CD4-positive, alpha-beta T cell (primary cell): ENCODE measurements around the gene KCNN3. TPM values are rescaled to one million over a fixed set of nuclear protein-coding genes. Genes with fewer than 3 reads are reported as not detected.

Source experiments
- ATAC-seq: fragments of 200-7000 bp; cut with Tn5 transposase; one replicate; pipeline ENCODE4 v1.10.0; 2022; ENCODE audit warnings: mild to moderate bottlenecking; ENCODE audit not compliant: poor library complexity
- CTCF ChIA-PET: fragments of 350-600 bp; sonication (Branson Sonifier 250); formaldehyde crosslinking; loops from one replicate; lab custom pipeline; 2021; ENCODE audit warnings: antibody characterized with exemption, inconsistent platforms; lab: Charles Lee
- POLR2A ChIA-PET: fragments of 350-600 bp; sonication (Branson Sonifier 250); formaldehyde crosslinking; loops from one replicate; lab custom pipeline; 2021; ENCODE audit warnings: antibody characterized with exemption, inconsistent platforms; lab: Charles Lee
- DNase-seq, 14 experiments: peaks; one replicate each; pipeline ENCODE4 v3.0.0-alpha.2; 2013 to 2020; ENCODE audit warnings: mixed read lengths in 2 of 14
- H3K27ac ChIP-seq, 2 donors: one replicate each; pipeline versions ENCODE4 v1.5.1 to v1.7.0; 2013; ENCODE audit warnings: low read length in 2 of 2, low read depth in 1 of 2, mild to moderate bottlenecking in 1 of 2
- H3K27me3 ChIP-seq, 2 experiments: 1 replicate in 1 of 2; 2 replicates in 1 of 2; pipeline versions ENCODE4 v1.6.1 to v1.7.0; 2013; ENCODE audit warnings: low read length in 2 of 2, control low read depth in 1 of 2, mild to moderate bottlenecking in 1 of 2, moderate library complexity in 1 of 2; ENCODE audit not compliant: insufficient read depth in 2 of 2, control insufficient read depth in 1 of 2
- H3K36me3 ChIP-seq: one replicate; pipeline ENCODE4 v1.6.1; 2013; ENCODE audit warnings: low read length, control low read depth; ENCODE audit not compliant: insufficient read depth
- H3K4me1 ChIP-seq: one replicate; pipeline ENCODE4 v1.6.1; 2013; ENCODE audit warnings: low read length, control low read depth; ENCODE audit not compliant: insufficient read depth
- H3K4me3 ChIP-seq: one replicate; pipeline ENCODE4 v1.5.1; 2013; ENCODE audit warnings: mild to moderate bottlenecking, low read length, moderate library complexity
- H3K9me3 ChIP-seq, 2 experiments: 1 replicate in 1 of 2; 2 replicates in 1 of 2; pipeline versions ENCODE4 v1.6.1 to v1.7.0; 2013; ENCODE audit warnings: low read length in 2 of 2, mild to moderate bottlenecking in 2 of 2, control low read depth in 1 of 2, moderate library complexity in 1 of 2; ENCODE audit not compliant: control insufficient read depth in 1 of 2, insufficient read depth in 1 of 2
- H3K27ac Mint-ChIP-seq: one replicate; pipeline ENCODE4 v1.8.0; 2020; ENCODE audit warnings: mixed read lengths
- H3K27me3 Mint-ChIP-seq: one replicate; pipeline ENCODE4 v1.8.0; 2021; ENCODE audit warnings: mixed read lengths
- H3K36me3 Mint-ChIP-seq: one replicate; pipeline ENCODE4 v1.8.0; 2021; ENCODE audit warnings: low read depth, mixed read lengths
- H3K4me1 Mint-ChIP-seq: one replicate; pipeline ENCODE4 v1.8.0; 2021; ENCODE audit warnings: low read depth, mixed read lengths
- H3K4me3 Mint-ChIP-seq: one replicate; pipeline ENCODE4 v1.8.0; 2020; ENCODE audit warnings: mild to moderate bottlenecking, mixed read lengths
- H3K9me3 Mint-ChIP-seq: one replicate; pipeline ENCODE4 v1.8.0; 2020; ENCODE audit warnings: mixed read lengths
- intact Hi-C, 2 experiments: fragments of 100-400 bp; cut with DNase I in 1 of 2; cut with micrococcal nuclease in 1 of 2; formaldehyde crosslinking; loops; one replicate each; pipeline versions ENCODE4 v1.15.1 to v1.9.0; 2023 to 2025; cut with DNase I, micrococcal nuclease
- total RNA-seq, 174 experiments: library from RNA in 2 of 174; stranded (reverse) in 2 of 174; gene quantifications; one replicate each; pipeline ENCODE4 v1.2.3 and lab custom pipeline; 2021 to 2026
- TF ChIP-seq, protein P1 (sequence below): fragments of 200-600 bp; IDR thresholded peaks from one replicate; pipeline ENCODE4 v1.8.0; 2022; ENCODE audit warnings: antibody characterized with exemption, mild to moderate bottlenecking

The KCNN3 gene
- total RNA-seq, 2 experiments from 2014 or later: not detected

DNA sequence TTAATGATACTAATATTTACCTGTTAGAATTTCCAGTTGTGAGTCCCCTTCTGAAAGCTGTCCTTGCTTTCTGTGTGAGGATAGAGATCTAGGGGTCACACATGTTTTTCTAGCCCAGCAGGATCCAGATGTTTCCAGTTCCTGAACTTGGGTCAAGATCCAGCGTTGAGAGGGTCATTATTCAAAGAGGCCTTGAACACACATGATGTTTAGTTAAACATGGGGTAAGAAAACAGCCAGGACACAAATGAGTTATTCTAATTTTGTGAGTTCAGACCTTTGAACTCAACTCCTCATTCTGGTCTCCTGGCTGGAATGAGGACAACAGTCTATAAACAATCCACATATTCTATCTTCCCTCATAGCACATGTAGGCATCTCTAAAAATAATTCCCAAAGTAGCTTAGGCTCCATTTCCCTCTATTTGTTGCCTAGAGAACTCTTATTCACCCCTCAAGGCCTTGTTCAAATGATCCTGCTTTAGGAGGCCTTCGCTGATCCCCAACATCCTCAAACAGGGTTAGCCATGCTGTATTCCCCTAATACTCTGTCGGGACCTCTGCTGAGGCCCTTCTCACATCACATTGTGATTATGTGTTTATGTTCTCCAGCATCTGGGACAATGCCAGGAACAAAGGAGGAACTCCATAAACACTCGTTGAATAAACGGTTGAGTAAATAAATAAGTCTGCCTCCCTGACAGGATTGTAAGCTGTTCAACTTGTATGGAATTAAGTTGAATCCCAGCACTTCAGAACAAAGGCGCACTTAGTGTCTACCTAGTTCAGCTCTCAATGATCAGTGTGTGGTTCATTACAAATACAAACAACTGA lies 15.0 kb upstream of the KCNN3 start:
- Histone ChIP-seq H3K4me1 (no peaks in the 10 kb centered on the region), H3K27ac (no peak overlapping the region), H3K27me3 (no peaks in the 10 kb centered on the region), H3K9me3 (no peaks in the 10 kb centered on the region), H3K4me3 (no peak overlapping the region), H3K36me3 (no peaks in the 10 kb centered on the region)
- no peak overlapping the region for H3K4me3 Mint-ChIP-seq
- POLR2A ChIA-PET: no interaction called here
- TF ChIP-seq, protein P1, sequence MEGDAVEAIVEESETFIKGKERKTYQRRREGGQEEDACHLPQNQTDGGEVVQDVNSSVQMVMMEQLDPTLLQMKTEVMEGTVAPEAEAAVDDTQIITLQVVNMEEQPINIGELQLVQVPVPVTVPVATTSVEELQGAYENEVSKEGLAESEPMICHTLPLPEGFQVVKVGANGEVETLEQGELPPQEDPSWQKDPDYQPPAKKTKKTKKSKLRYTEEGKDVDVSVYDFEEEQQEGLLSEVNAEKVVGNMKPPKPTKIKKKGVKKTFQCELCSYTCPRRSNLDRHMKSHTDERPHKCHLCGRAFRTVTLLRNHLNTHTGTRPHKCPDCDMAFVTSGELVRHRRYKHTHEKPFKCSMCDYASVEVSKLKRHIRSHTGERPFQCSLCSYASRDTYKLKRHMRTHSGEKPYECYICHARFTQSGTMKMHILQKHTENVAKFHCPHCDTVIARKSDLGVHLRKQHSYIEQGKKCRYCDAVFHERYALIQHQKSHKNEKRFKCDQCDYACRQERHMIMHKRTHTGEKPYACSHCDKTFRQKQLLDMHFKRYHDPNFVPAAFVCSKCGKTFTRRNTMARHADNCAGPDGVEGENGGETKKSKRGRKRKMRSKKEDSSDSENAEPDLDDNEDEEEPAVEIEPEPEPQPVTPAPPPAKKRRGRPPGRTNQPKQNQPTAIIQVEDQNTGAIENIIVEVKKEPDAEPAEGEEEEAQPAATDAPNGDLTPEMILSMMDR: no peak
- intact Hi-C loops: no loop called here
- no peaks in the 10 kb centered on the region for H3K36me3 Mint-ChIP-seq
- no peaks in the 10 kb centered on the region for H3K4me1 Mint-ChIP-seq
- CTCF ChIA-PET: interaction anchor here (0.7 kb wide), 1 partner anchor 218 kb away, joined by 3 read pairs; no protein-coding TSS in a partner anchor
- no peaks in the 10 kb centered on the region for H3K27me3 Mint-ChIP-seq
- no peak for ATAC-seq
- no peak for DNase-seq
- no peak overlapping the region for H3K27ac Mint-ChIP-seq
- no peaks in the 10 kb centered on the region for H3K9me3 Mint-ChIP-seq

DNA sequence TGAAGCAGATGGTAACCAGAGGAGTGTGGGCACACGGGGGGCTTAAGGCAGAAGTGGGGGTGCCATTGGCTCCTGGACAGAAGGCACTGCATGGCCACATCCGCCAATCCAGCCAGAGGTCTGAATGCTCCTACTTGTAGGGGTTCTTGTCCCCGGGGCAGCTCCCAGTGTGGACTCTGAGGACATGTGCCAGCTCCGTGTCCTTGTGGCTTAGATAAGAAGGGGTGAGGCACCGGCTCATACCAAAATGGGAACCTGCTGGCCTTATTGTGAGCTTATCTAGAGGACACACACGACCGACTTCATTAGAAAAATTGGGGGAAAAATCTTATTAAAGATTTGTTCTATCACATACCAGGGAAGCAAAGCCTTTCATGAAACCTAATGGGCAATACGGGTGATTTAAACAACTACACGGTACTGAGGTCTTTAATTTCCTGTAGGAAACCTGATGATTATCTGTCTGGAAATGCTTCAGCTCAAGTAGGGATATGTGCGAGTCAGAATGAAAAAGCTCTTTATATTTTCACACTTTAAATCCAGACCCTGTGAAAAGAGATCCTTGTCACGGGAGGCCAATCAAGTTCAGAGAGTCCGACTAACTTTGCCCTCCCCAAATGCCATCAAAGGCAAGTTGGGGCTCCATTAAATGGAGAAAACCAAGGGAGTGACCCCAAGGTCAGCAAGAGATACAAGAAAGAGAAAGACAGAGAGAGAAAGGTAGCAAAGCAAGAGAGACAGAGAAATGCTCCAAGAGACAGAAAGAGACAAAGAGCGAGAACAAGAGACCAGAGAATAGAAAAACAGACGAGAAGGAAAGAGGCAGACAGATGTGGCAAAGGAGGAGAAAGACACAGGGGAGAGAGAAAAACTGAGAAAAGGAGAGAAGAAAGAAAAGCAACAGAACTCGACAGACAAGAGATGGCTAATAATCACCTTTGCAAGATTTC lies 14.1 kb upstream of the KCNN3 start:
- Mint-ChIP-seq H3K4me1 (no peaks in the 10 kb centered on the region), H3K27me3 (no peaks in the 10 kb centered on the region), H3K9me3 (no peaks in the 10 kb centered on the region), H3K36me3 (no peaks in the 10 kb centered on the region), H3K4me3 (no peak overlapping the region), H3K27ac (no peak overlapping the region)
- intact Hi-C loops: no loop called here
- TF ChIP-seq, protein P1: no peak
- no peak for DNase-seq
- H3K4me1 ChIP-seq: no peaks in the 10 kb centered on the region
- ATAC-seq: no peak
- ChIA-PET CTCF (no interaction called here), POLR2A (no interaction called here)
- H3K27ac ChIP-seq: no peak overlapping the region
- H3K9me3 ChIP-seq: no peaks in the 10 kb centered on the region
- H3K27me3 ChIP-seq: no peaks in the 10 kb centered on the region
- H3K36me3 ChIP-seq: no peaks in the 10 kb centered on the region
- no peak overlapping the region for H3K4me3 ChIP-seq

DNA sequence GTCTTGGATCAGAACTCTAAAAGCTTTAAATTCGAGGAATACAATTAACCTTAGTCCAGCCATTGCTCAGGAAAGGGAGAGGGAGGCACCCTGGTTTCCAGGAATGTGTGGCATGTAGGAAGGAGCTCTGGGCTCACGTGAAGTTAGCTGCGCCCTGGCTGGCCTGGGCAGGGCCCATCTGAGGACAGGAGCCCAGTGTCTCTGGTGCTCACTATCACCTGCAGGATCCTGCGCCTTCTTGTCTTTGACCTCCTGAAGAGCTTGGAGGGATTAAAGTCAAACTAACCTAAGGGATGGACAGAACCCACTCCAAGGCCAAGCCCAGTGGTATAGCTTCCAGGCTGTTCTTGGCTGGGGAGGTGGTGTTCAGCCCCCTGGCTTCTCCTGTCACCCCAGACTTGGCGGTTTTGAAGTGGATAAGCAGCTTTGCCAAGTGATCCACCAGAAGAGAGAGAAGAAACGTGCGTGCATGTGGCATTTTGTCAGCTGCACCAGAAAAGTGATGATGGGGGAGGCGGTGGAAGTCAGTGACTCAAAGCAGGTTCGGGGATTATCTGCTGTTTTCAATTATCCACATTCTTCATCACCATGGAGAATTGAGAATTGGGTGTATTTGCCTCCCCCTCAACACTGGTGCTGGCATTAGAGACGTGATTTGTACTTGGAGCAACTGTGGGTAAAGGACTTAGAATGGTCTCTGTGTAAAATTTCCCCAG lies 11.9 kb upstream of the KCNN3 start:
- Mint-ChIP-seq H3K4me3 (no peak overlapping the region), H3K9me3 (no peaks in the 10 kb centered on the region), H3K27ac (no peak overlapping the region), H3K36me3 (no peaks in the 10 kb centered on the region), H3K4me1 (no peaks in the 10 kb centered on the region), H3K27me3 (no peaks in the 10 kb centered on the region)
- ChIA-PET CTCF (interaction anchor here (0.8 to 1.6 kb wide), 4 partner anchors 9 to 402 kb away, joined by 3 read pairs; no protein-coding TSS in a partner anchor), POLR2A (no interaction called here)
- intact Hi-C loops: no loop called here
- Histone ChIP-seq H3K4me3 (no peak overlapping the region), H3K27ac (no peak overlapping the region), H3K36me3 (no peaks in the 10 kb centered on the region), H3K4me1 (no peaks in the 10 kb centered on the region), H3K9me3 (no peaks in the 10 kb centered on the region), H3K27me3 (no peaks in the 10 kb centered on the region)
- DNase-seq: no peak
- TF ChIP-seq, protein P1: no peak
- ATAC-seq: no peak
